Stomach (tissue), 4 donors: ENCODE results near the gene NCEH1.

Experiments used
- CTCF ChIP-seq, 7 experiments: fragments of 450-650 bp in 4 of 7; fragments of 200-600 bp in 3 of 7; sonication (generic) in 3 of 7; IDR thresholded peaks; one replicate each; pipeline ENCODE4 v1.5.1; 2016 to 2019; ENCODE audit warnings: antibody characterized with exemption in 7 of 7, control low read depth in 2 of 7, mild to moderate bottlenecking in 1 of 7
- EP300 ChIP-seq: sonication (generic); formaldehyde crosslinking; IDR thresholded peaks from one replicate; pipeline ENCODE4 v1.6.1; 2017; ENCODE audit warnings: antibody characterized with exemption
- POLR2A ChIP-seq, 4 donors: fragments of 450-650 bp; IDR thresholded peaks; one replicate each; pipeline ENCODE4 v1.6.1; 2016; ENCODE audit warnings: antibody characterized with exemption in 4 of 4, control low read depth in 2 of 4, mild to moderate bottlenecking in 1 of 4, moderate library complexity in 1 of 4
- POLR2AphosphoS5 ChIP-seq, 3 donors: sonication (generic); formaldehyde crosslinking; IDR thresholded peaks; one replicate each; pipeline ENCODE4 v1.6.1; 2016; ENCODE audit warnings: antibody characterized with exemption in 3 of 3

- TF ChIP-seq CTCF (IDR thresholded peaks at IDR 0.05) (no peak), POLR2AphosphoS5 (IDR thresholded peaks at IDR 0.05) (no peak), POLR2A (IDR thresholded peaks at IDR 0.05) (no peak), EP300 (no peak)
Observed at GRCh38 chr3:172648747-172649146, 62.1 kb downstream of the NCEH1 start.
